ENCODE measurements around the gene KIF3A. TPM values are rescaled to one million over a fixed set of nuclear protein-coding genes. Genes with fewer than 3 reads are reported as not detected.

KIF3A gene
- polyA plus RNA-seq, 1 of the 3 experiments (the other 2 are of a cell fraction) = 5.1 TPM

DNA sequence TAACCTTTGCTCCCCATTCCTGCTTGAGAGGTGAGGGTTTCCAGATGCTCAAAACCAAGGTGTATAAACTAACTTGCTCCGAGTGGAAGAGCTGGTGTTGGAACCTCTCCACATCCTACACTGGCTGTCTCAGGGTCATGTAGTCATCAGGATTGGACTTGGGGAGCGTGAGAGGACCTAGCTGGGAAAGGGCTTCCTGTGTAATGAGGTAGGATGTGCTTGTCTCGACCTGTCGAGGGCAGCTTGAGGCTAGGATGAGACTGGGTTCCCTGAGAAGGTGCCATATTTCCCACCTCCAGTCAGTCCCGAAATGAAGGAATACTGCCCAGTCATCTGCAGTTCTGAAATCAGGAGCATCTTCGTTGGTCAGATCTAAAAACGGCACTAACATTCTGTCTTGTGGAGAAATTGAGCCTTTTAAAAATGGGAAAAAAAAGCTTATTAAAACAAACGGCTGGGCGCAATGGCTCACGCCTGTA lies 11.2 kb upstream of the KIF3A start:
- no peak overlapping the region for H3K4me2 ChIP-seq
- H3K4me1 ChIP-seq (ENCODE audit: control insufficient read depth in 1 of 2, insufficient read depth in 2 of 2, low read depth in 1 of 2, low read length in 1 of 2) = no peaks in the 10 kb centered on the region; a peak in 1 of 4 replicates
- TF ChIP-seq FOSL2 (IDR thresholded peaks at IDR 0.05; ENCODE audit: borderline replicate concordance, low read depth) (no peak), NRF1 (IDR thresholded peaks at IDR 0.05; ENCODE audit: low read depth, low read length) (no peak), GABPA (IDR thresholded peaks at IDR 0.05; ENCODE audit: low read depth) (no peak), RFX5 (IDR thresholded peaks at IDR 0.05; ENCODE audit: low read length) (no peak), CHD2 (IDR thresholded peaks at IDR 0.05; ENCODE audit: low read length, partially characterized antibody) (no peak), RCOR1 (IDR thresholded peaks at IDR 0.05; ENCODE audit: low read length) (no peak), GATA2 (CRISPR knock-in tag; IDR thresholded peaks at IDR 0.05) (no peak), POLR2AphosphoS5 (IDR thresholded peaks at IDR 0.05; ENCODE audit: low read depth, low read length) (no peak), MEF2A (IDR thresholded peaks at IDR 0.05; ENCODE audit: borderline replicate concordance, low read depth) (no peak), EZH2phosphoT487 (IDR thresholded peaks at IDR 0.05; ENCODE audit: borderline replicate concordance, low read depth) (no peak), FOXJ3 (CRISPR knock-in tag; IDR thresholded peaks at IDR 0.05) (no peak), RAD21 (IDR thresholded peaks at IDR 0.05; ENCODE audit: low read length) (no peak)
- TF ChIP-seq, protein P1, sequence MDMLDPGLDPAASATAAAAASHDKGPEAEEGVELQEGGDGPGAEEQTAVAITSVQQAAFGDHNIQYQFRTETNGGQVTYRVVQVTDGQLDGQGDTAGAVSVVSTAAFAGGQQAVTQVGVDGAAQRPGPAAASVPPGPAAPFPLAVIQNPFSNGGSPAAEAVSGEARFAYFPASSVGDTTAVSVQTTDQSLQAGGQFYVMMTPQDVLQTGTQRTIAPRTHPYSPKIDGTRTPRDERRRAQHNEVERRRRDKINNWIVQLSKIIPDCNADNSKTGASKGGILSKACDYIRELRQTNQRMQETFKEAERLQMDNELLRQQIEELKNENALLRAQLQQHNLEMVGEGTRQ (IDR thresholded peaks at IDR 0.05; ENCODE audit: borderline replicate concordance, low read depth, low read length) = no peak
- TF ChIP-seq, protein P2, sequence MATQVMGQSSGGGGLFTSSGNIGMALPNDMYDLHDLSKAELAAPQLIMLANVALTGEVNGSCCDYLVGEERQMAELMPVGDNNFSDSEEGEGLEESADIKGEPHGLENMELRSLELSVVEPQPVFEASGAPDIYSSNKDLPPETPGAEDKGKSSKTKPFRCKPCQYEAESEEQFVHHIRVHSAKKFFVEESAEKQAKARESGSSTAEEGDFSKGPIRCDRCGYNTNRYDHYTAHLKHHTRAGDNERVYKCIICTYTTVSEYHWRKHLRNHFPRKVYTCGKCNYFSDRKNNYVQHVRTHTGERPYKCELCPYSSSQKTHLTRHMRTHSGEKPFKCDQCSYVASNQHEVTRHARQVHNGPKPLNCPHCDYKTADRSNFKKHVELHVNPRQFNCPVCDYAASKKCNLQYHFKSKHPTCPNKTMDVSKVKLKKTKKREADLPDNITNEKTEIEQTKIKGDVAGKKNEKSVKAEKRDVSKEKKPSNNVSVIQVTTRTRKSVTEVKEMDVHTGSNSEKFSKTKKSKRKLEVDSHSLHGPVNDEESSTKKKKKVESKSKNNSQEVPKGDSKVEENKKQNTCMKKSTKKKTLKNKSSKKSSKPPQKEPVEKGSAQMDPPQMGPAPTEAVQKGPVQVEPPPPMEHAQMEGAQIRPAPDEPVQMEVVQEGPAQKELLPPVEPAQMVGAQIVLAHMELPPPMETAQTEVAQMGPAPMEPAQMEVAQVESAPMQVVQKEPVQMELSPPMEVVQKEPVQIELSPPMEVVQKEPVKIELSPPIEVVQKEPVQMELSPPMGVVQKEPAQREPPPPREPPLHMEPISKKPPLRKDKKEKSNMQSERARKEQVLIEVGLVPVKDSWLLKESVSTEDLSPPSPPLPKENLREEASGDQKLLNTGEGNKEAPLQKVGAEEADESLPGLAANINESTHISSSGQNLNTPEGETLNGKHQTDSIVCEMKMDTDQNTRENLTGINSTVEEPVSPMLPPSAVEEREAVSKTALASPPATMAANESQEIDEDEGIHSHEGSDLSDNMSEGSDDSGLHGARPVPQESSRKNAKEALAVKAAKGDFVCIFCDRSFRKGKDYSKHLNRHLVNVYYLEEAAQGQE (IDR thresholded peaks at IDR 0.05; ENCODE audit: low read depth, low read length) = no peak
- TF ChIP-seq, protein P3, sequence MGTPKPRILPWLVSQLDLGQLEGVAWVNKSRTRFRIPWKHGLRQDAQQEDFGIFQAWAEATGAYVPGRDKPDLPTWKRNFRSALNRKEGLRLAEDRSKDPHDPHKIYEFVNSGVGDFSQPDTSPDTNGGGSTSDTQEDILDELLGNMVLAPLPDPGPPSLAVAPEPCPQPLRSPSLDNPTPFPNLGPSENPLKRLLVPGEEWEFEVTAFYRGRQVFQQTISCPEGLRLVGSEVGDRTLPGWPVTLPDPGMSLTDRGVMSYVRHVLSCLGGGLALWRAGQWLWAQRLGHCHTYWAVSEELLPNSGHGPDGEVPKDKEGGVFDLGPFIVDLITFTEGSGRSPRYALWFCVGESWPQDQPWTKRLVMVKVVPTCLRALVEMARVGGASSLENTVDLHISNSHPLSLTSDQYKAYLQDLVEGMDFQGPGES (IDR thresholded peaks at IDR 0.05; ENCODE audit: low read depth, low read length) = no peak
- TF ChIP-seq, protein P4, sequence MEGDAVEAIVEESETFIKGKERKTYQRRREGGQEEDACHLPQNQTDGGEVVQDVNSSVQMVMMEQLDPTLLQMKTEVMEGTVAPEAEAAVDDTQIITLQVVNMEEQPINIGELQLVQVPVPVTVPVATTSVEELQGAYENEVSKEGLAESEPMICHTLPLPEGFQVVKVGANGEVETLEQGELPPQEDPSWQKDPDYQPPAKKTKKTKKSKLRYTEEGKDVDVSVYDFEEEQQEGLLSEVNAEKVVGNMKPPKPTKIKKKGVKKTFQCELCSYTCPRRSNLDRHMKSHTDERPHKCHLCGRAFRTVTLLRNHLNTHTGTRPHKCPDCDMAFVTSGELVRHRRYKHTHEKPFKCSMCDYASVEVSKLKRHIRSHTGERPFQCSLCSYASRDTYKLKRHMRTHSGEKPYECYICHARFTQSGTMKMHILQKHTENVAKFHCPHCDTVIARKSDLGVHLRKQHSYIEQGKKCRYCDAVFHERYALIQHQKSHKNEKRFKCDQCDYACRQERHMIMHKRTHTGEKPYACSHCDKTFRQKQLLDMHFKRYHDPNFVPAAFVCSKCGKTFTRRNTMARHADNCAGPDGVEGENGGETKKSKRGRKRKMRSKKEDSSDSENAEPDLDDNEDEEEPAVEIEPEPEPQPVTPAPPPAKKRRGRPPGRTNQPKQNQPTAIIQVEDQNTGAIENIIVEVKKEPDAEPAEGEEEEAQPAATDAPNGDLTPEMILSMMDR (IDR thresholded peaks at IDR 0.05) = no peak
- DNase-seq = peak; percentile 4
- no peaks in the 10 kb centered on the region for H3F3A ChIP-seq (replicated peaks; ENCODE audit: insufficient read depth)
- H3K27me3 ChIP-seq (ENCODE audit: insufficient read depth) = no peaks in the 10 kb centered on the region
- H3K27ac ChIP-seq (ENCODE audit: low read depth in 2 of 2, low read length in 1 of 2) = no peak overlapping the region
- no peaks in the 10 kb centered on the region for H4K20me1 ChIP-seq (ENCODE audit: insufficient read depth)
- H3K9ac ChIP-seq = no peak overlapping the region
- POLR2A ChIA-PET = no interaction called here
- no peaks in the 10 kb centered on the region for H3K9me2 ChIP-seq
- H2AFZ ChIP-seq (ENCODE audit: low read depth) = no peak overlapping the region
- H3K4me3 ChIP-seq (ENCODE audit: low read depth in 2 of 2, low read length in 1 of 2) = no peak overlapping the region
- 94% methylated on average over 10 of the region's 10 CpGs for WGBS (ENCODE audit: low lambda C conversion rate)
- H3K36me3 ChIP-seq (replicated peaks in 1 of 2; ENCODE audit: control insufficient read depth in 1 of 2, insufficient read depth in 2 of 2, low read length in 1 of 2) = no peaks in the 10 kb centered on the region
- H3K9me3 ChIP-seq = no peaks in the 10 kb centered on the region
- CTCF ChIA-PET = interaction anchor here (3.3 kb wide), 1 partner anchor 71 kb away, joined by 21 read pairs; no protein-coding TSS in a partner anchor
- H3K79me2 ChIP-seq (ENCODE audit: insufficient read depth) = no peaks in the 10 kb centered on the region

All from SK-N-SH (cell line).